ENCODE data around the gene RNF167. TPM values are rescaled to one million over a fixed set of nuclear protein-coding genes. Genes with fewer than 3 reads are reported as not detected.

Gene RNF167
- polyA plus RNA-seq, 1 donor from 2014 or later = 64.1 TPM

GRCh38 chr17:4956493-4957061 is 16.5 kb downstream of the RNF167 start:
- no peaks in the 10 kb centered on the region for H3K9me3 ChIP-seq (ENCODE audit: low read length)
- H2AFZ ChIP-seq (ENCODE audit: low read depth, low read length) = no peak overlapping the region
- H3K36me3 ChIP-seq (ENCODE audit: insufficient read depth, low read length) = no peaks in the 10 kb centered on the region
- no peak overlapping the region for H3K4me2 ChIP-seq (ENCODE audit: low read length)
- H3K4me3 ChIP-seq (ENCODE audit: low read length) = no peak overlapping the region
- no peak overlapping the region for H3K9ac ChIP-seq (ENCODE audit: low read length)
- H3K27me3 ChIP-seq (ENCODE audit: insufficient read depth, low read depth, low read length) = no peaks in the 10 kb centered on the region
- TF ChIP-seq EP300 (conservative IDR thresholded peaks at IDR 0.05; ENCODE audit: poor library complexity, severe bottlenecking) (no peak), POLR2AphosphoS5 (IDR thresholded peaks at IDR 0.05) (no peak), REST (IDR thresholded peaks at IDR 0.05; ENCODE audit: borderline replicate concordance) (no peak), MXI1 (conservative IDR thresholded peaks at IDR 0.05; ENCODE audit: poor library complexity, severe bottlenecking) (no peak), SMC3 (conservative IDR thresholded peaks at IDR 0.05; ENCODE audit: poor library complexity) (no peak), EZH2 (IDR thresholded peaks at IDR 0.05; ENCODE audit: borderline replicate concordance, insufficient read depth, low read length, poor library complexity, severe bottlenecking) (no peak), RAD21 (conservative IDR thresholded peaks at IDR 0.05) (no peak), TAF1 (IDR thresholded peaks at IDR 0.05; ENCODE audit: low read depth) (no peak)
- TF ChIP-seq, protein P1, sequence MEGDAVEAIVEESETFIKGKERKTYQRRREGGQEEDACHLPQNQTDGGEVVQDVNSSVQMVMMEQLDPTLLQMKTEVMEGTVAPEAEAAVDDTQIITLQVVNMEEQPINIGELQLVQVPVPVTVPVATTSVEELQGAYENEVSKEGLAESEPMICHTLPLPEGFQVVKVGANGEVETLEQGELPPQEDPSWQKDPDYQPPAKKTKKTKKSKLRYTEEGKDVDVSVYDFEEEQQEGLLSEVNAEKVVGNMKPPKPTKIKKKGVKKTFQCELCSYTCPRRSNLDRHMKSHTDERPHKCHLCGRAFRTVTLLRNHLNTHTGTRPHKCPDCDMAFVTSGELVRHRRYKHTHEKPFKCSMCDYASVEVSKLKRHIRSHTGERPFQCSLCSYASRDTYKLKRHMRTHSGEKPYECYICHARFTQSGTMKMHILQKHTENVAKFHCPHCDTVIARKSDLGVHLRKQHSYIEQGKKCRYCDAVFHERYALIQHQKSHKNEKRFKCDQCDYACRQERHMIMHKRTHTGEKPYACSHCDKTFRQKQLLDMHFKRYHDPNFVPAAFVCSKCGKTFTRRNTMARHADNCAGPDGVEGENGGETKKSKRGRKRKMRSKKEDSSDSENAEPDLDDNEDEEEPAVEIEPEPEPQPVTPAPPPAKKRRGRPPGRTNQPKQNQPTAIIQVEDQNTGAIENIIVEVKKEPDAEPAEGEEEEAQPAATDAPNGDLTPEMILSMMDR (IDR thresholded peaks at IDR 0.05; ENCODE audit: poor library complexity, severe bottlenecking) = no peak
- H3K27ac ChIP-seq (ENCODE audit: low read length) = no peak overlapping the region
- H3K9me2 ChIP-seq (ENCODE audit: insufficient read depth, low read length) = no peaks in the 10 kb centered on the region
- H4K20me1 ChIP-seq (ENCODE audit: insufficient read depth) = no peaks in the 10 kb centered on the region
- H3F3A ChIP-seq (ENCODE audit: insufficient read depth, low read length, poor library complexity, severe bottlenecking) = no peaks in the 10 kb centered on the region
- H3K79me2 ChIP-seq (replicated peaks; ENCODE audit: insufficient read depth, low read length) = no peaks in the 10 kb centered on the region

- TF ChIP-seq MXI1 (conservative IDR thresholded peaks at IDR 0.05; ENCODE audit: poor library complexity, severe bottlenecking) (no peak), TAF1 (IDR thresholded peaks at IDR 0.05; ENCODE audit: low read depth) (no peak), SMC3 (conservative IDR thresholded peaks at IDR 0.05; ENCODE audit: poor library complexity) (no peak)
- no peaks in the 10 kb centered on the region for H3K27me3 ChIP-seq (ENCODE audit: insufficient read depth, low read depth, low read length)
These were observed 18.0 kb downstream of the RNF167 start for GRCh38 chr17:4958102-4958501.

More at GRCh38 chr17:4958102-4958501, 18.0 kb downstream of the RNF167 start:
- H3K27ac ChIP-seq (ENCODE audit: low read length) = no peak overlapping the region
- H3F3A ChIP-seq (ENCODE audit: insufficient read depth, low read length, poor library complexity, severe bottlenecking) = no peaks in the 10 kb centered on the region
- no peaks in the 10 kb centered on the region for H3K36me3 ChIP-seq (ENCODE audit: insufficient read depth, low read length)
- no peak overlapping the region for H3K9ac ChIP-seq (ENCODE audit: low read length)
- H3K9me2 ChIP-seq (ENCODE audit: insufficient read depth, low read length) = no peaks in the 10 kb centered on the region
- H3K4me3 ChIP-seq (ENCODE audit: low read length) = no peak overlapping the region
- no peaks in the 10 kb centered on the region for H3K79me2 ChIP-seq (replicated peaks; ENCODE audit: insufficient read depth, low read length)
- H3K9me3 ChIP-seq (ENCODE audit: low read length) = no peaks in the 10 kb centered on the region
- no peaks in the 10 kb centered on the region for H4K20me1 ChIP-seq (ENCODE audit: insufficient read depth)
- H3K4me2 ChIP-seq (ENCODE audit: low read length) = no peak overlapping the region
- H2AFZ ChIP-seq (ENCODE audit: low read depth, low read length) = no peak overlapping the region
